Mesodermal cell (in vitro differentiated cells): ENCODE results near the gene JOSD2.

ENCODE experiments used
- H3K27ac ChIP-seq: 2 replicates; pipeline ENCODE4 v1.7.0; 2013; ENCODE audit warnings: mild to moderate bottlenecking, low read depth, low read length, moderate library complexity; ENCODE audit not compliant: severe bottlenecking
- H3K36me3 ChIP-seq: 2 replicates; pipeline ENCODE4 v1.7.1; 2013; ENCODE audit warnings: mild to moderate bottlenecking, low read length, moderate library complexity; ENCODE audit not compliant: control insufficient read depth, insufficient read depth
- H3K4me1 ChIP-seq: one replicate; pipeline ENCODE4 v1.7.1; 2013; ENCODE audit warnings: mild to moderate bottlenecking, low read length; ENCODE audit not compliant: insufficient read depth, control insufficient read depth, poor library complexity, severe bottlenecking
- H3K4me3 ChIP-seq: 2 replicates; pipeline ENCODE4 v1.7.0; 2013; ENCODE audit warnings: low read length, control low read depth, mild to moderate bottlenecking; ENCODE audit not compliant: insufficient read depth, poor library complexity, severe bottlenecking; ENCODE audit errors: extremely low read depth
- H3K9me3 ChIP-seq: 2 replicates; pipeline ENCODE4 v1.7.1; 2013; ENCODE audit warnings: mild to moderate bottlenecking, low read length, moderate library complexity; ENCODE audit not compliant: control insufficient read depth
- WGBS, 2 experiments: methylation state at CpG; one replicate each; pipeline ENCODE4 v1.1.5; 2013; ENCODE audit warnings: missing lambda C conversion rate in 2 of 2; ENCODE audit not compliant: insufficient coverage in 2 of 2; 5-methylcytosine and 5-hydroxymethylcytosine counted together

The JOSD2 gene

GRCh38 chr19:50468818-50469217 is 42.2 kb downstream of the JOSD2 start:
- Histone ChIP-seq H3K9me3 (no peaks in the 10 kb centered on the region), H3K4me1 (no peaks in the 10 kb centered on the region), H3K36me3 (no peaks in the 10 kb centered on the region), H3K4me3 (no peak overlapping the region), H3K27ac (no peak overlapping the region)
- WGBS, 2 experiments, result 93 to 95% methylated on average over 4 to 6 of the region's 6 CpGs

GRCh38 chr19:50467566-50467965 is 43.4 kb downstream of the JOSD2 start:
- no peak overlapping the region for H3K4me3 ChIP-seq
- WGBS, 2 experiments, result 91 to 93% methylated on average over 14 to 18 of the region's 18 CpGs

GRCh38 chr19:50466706-50467039 is 44.3 kb downstream of the JOSD2 start:
- H3K36me3 ChIP-seq, result no peaks in the 10 kb centered on the region
- no peaks in the 10 kb centered on the region for H3K9me3 ChIP-seq
- H3K4me3 ChIP-seq, result no peak overlapping the region
- no peaks in the 10 kb centered on the region for H3K4me1 ChIP-seq
- no peak overlapping the region for H3K27ac ChIP-seq
- 89 to 97% methylated on average over 1 to 4 of the region's 11 CpGs for WGBS, 2 experiments

More at GRCh38 chr19:50467566-50467965, 43.4 kb downstream of the JOSD2 start:
- no peaks in the 10 kb centered on the region for H3K36me3 ChIP-seq
- H3K27ac ChIP-seq, result no peak overlapping the region
- no peaks in the 10 kb centered on the region for H3K4me1 ChIP-seq
- no peaks in the 10 kb centered on the region for H3K9me3 ChIP-seq

GRCh38 chr19:50465986-50466705 is 44.8 kb downstream of the JOSD2 start:
- 58 to 60% methylated on average over 23 to 26 of the region's 29 CpGs for WGBS, 2 experiments

GRCh38 chr19:50465000-50465399 is 46.0 kb downstream of the JOSD2 start:
- Histone ChIP-seq H3K4me1 (no peaks in the 10 kb centered on the region), H3K4me3 (no peak overlapping the region), H3K36me3 (no peaks in the 10 kb centered on the region), H3K27ac (no peak overlapping the region), H3K9me3 (no peaks in the 10 kb centered on the region)
- 90 to 96% methylated on average over 12 to 13 of the region's 13 CpGs for WGBS, 2 experiments

More at GRCh38 chr19:50465986-50466705, 44.8 kb downstream of the JOSD2 start:
- Histone ChIP-seq H3K27ac (no peak overlapping the region), H3K9me3 (no peaks in the 10 kb centered on the region), H3K4me1 (no peaks in the 10 kb centered on the region), H3K36me3 (no peaks in the 10 kb centered on the region), H3K4me3 (no peak overlapping the region)

- 89 to 92% methylated on average over 18 to 19 of the region's 19 CpGs for WGBS, 2 experiments
- Histone ChIP-seq H3K4me3 (no peak overlapping the region), H3K27ac (no peak overlapping the region), H3K4me1 (no peaks in the 10 kb centered on the region), H3K9me3 (no peaks in the 10 kb centered on the region), H3K36me3 (no peaks in the 10 kb centered on the region)
Measured at GRCh38 chr19:50464348-50464747, 46.6 kb downstream of the JOSD2 start.

- 88% methylated on average over 6 to 7 of the region's 7 CpGs for WGBS, 2 experiments
- Histone ChIP-seq H3K36me3 (no peaks in the 10 kb centered on the region), H3K4me3 (no peak overlapping the region), H3K4me1 (no peaks in the 10 kb centered on the region), H3K27ac (no peak overlapping the region), H3K9me3 (no peaks in the 10 kb centered on the region)
Measured at GRCh38 chr19:50462970-50463369, 48.0 kb downstream of the JOSD2 start.

- no peak overlapping the region for H3K4me3 ChIP-seq
- H3K27ac ChIP-seq, result no peak overlapping the region
- no peaks in the 10 kb centered on the region for H3K4me1 ChIP-seq
- H3K9me3 ChIP-seq, result no peaks in the 10 kb centered on the region
- WGBS, 2 experiments, result 33 to 38% methylated on average over 22 to 23 of the region's 28 CpGs
- no peaks in the 10 kb centered on the region for H3K36me3 ChIP-seq
Measured at GRCh38 chr19:50461066-50461875, 49.7 kb downstream of the JOSD2 start.

- Histone ChIP-seq H3K27ac (no peak overlapping the region), H3K9me3 (no peaks in the 10 kb centered on the region), H3K4me1 (no peaks in the 10 kb centered on the region), H3K4me3 (no peak overlapping the region), H3K36me3 (no peaks in the 10 kb centered on the region)
- 76 to 77% methylated on average over 11 to 13 of the region's 13 CpGs for WGBS, 2 experiments
Measured at GRCh38 chr19:50460161-50460765, 50.7 kb downstream of the JOSD2 start.

- H3K4me3 ChIP-seq, result no peak overlapping the region
- WGBS, 2 experiments, result 100% methylated on average over 1 of the region's 1 CpG; no CpG with 5 or more reads in 1 of the 2 experiments
- no peaks in the 10 kb centered on the region for H3K4me1 ChIP-seq
- no peaks in the 10 kb centered on the region for H3K9me3 ChIP-seq
- no peak overlapping the region for H3K27ac ChIP-seq
- H3K36me3 ChIP-seq, result no peaks in the 10 kb centered on the region
Measured at GRCh38 chr19:50459638-50460037, 51.4 kb downstream of the JOSD2 start.
